ENCODE results near the gene ACY1. TPM values are rescaled to one million over a fixed set of nuclear protein-coding genes. Genes with fewer than 3 reads are reported as not detected.

ACY1 gene
- total RNA-seq, 1 donor from 2014 or later, result 95.8 TPM

DNA sequence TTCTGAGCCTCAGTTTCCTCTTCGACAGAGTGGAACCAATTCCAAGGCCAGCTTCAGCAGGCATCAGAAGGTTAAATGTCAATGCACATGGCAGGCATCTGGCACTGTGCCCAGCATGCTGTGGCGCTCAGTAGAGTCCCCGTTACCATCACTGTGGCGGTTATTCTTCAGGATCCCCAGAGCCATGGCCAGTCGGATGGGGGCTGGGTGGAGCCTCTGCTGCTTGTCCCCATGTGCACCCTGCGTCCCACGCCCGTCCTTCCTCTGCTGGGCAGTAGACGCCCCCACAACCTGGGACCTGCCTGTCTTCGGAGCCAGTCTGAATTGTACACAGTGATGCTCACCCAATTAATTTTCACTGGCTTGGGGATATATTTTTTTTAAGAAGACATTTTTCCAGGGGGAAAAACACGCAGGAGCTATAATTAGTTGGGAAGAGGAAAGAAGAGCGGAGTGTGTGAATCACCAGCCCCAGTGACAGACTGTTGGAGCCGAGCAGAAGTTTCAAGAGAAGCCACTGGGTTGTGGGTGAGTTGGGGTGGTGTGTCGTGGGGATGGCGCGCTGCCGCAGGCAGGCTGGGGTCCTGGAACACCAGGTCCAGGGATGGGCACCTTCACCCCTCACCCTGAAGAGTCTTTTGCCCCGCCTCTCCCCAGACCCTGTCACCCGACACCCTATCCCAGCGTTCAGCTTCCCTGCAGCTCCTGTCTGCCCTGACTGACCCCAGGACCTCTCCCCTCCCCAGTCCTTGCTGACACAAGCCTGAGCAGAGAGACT is 39.2 kb downstream of the ACY1 start:
- TF ChIP-seq, protein P1, sequence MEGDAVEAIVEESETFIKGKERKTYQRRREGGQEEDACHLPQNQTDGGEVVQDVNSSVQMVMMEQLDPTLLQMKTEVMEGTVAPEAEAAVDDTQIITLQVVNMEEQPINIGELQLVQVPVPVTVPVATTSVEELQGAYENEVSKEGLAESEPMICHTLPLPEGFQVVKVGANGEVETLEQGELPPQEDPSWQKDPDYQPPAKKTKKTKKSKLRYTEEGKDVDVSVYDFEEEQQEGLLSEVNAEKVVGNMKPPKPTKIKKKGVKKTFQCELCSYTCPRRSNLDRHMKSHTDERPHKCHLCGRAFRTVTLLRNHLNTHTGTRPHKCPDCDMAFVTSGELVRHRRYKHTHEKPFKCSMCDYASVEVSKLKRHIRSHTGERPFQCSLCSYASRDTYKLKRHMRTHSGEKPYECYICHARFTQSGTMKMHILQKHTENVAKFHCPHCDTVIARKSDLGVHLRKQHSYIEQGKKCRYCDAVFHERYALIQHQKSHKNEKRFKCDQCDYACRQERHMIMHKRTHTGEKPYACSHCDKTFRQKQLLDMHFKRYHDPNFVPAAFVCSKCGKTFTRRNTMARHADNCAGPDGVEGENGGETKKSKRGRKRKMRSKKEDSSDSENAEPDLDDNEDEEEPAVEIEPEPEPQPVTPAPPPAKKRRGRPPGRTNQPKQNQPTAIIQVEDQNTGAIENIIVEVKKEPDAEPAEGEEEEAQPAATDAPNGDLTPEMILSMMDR (conservative IDR thresholded peaks at IDR 0.05; ENCODE audit: low read depth, low read length), result no peak
- DNase-seq (ENCODE audit: low read depth), result no peak
- no peak overlapping the region for H3K4me3 ChIP-seq (ENCODE audit: low read depth, low read length)

DNA sequence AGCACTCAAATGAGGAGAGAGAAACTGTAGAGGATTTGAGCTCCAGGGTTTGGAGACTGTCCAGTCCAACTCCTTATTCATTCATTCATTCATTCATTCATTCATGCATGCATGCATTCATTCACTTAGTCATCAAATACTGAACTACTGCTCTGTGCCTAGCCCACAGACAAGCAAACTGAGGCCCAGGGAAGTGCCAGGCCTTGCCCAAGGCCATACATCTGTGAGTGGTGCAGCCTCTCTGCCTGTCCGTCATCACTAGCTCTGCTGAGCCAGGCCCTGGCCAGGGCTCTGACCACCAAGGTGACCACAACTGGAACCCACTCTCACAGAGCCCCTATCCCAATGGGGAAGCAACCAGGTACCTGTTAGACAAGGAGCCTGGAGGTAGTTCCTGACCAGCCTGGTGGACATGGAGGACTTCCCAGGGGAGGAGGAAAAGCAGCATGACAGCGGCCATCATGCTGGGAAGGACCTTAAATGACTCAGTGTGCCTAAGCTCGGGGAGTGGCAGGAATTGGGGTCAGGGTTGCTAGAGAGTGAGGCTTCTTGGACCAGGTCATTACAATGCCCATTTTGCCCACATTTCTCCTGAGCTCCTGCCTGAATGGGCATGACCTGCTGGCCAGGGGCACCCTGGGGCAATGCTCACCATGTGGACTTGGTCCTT is 39.9 kb downstream of the ACY1 start:
- no peak overlapping the region for H3K4me3 ChIP-seq (ENCODE audit: low read depth, low read length)
- TF ChIP-seq, protein P1 (conservative IDR thresholded peaks at IDR 0.05; ENCODE audit: low read depth, low read length), result no peak
- no peak for DNase-seq (ENCODE audit: low read depth)

DNA sequence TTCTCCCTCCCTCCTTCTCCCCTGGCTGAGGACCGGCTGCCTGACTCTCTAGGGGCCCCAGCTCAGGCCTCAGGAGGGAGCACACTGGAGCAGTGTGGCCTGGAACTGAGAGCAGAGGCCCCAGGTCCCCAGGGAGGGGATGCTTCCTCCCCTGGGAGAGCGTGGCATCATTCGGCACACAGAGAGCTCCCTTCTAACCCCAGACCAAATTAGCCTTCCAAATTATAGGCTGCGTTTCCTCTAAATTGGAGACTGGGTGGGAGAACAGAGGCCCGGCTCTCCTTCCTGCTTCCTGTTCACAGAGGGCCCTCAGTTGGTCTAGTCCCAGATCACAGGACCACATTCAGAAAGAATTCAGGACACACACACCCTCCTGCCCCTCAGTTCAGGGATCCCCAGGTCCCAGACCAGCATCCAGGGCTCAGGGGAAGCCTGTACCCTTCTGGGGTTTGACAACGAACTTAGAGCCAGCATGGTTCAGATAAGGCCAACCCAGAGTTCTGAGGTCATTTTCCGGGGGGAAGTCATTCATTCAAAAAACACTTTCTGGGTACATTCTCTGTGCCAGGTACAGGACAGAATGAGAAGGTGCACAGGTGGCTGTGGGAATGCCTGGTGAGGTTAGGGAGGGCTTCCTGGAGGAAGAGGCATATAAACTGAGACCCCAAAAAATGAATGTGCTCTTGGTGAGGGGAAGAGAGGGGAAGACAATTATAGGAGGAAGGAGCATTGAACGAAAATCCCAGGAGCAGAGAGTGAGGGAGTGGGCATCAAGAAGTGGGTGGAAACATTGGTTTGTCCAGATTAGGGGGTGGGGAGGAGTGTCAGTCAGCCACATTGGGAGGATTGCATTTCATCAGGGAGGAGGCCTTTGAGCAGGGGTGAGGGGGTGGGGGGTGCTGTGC is 40.8 kb downstream of the ACY1 start:
- DNase-seq (ENCODE audit: low read depth), result no peak
- H3K4me3 ChIP-seq (ENCODE audit: low read depth, low read length), result no peak overlapping the region
- TF ChIP-seq, protein P1 (conservative IDR thresholded peaks at IDR 0.05; ENCODE audit: low read depth, low read length), result no peak

DNA sequence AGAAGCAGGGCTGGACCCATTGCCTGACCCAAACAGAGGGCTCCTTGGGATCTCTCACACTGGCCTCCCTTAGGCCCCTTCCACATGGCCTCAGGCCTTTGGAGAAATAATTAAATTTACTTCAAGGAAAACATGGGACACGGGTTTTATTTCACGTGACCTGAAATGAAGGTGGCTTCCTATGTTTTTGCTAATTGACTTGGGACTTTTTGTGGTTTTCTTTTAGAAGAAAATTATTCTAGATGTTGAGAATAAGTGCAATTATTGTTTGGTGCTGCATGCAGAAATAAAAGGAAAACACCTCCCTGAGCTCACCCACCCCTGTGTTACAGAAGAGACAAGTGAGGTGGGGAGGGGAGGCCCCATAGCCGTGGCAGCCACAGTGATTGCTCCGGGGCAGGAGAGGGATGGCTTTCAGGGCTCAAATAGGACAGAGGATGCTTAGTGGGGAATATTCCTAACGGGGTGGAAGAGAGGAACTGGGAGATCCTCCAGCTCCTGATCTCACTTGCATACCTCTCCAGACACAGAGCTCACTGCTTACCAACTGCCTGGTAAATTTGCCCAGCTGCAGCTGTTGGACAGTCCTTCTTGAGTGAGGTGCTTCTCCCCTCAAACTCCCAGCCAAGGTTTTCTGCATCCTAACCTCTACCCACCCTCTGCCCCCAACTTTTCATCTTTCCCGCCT is 41.6 kb downstream of the ACY1 start:
- TF ChIP-seq, protein P1 (conservative IDR thresholded peaks at IDR 0.05; ENCODE audit: low read depth, low read length), result no peak
- no peak overlapping the region for H3K4me3 ChIP-seq (ENCODE audit: low read depth, low read length)
- DNase-seq (ENCODE audit: low read depth), result no peak

DNA sequence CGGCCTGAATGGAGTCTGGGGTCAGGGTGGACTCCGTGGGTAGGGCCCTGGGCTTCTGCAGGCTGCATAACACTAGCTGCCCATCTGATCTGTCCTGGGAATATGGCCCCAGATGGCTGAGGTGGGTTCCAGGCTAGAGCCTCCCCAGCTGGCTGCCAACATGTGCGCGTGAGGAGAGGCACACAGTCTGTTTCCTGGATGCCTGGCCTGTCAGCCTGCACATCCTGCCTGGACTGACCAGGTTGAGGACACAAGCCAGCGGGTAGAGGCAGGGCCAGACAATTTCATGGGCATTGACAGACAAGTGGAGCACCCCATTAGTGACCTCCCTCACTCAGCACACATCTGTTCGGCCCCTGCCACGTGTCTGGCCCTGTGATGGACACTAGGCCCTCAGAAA is 42.1 kb downstream of the ACY1 start:
- TF ChIP-seq, protein P1 (conservative IDR thresholded peaks at IDR 0.05; ENCODE audit: low read depth, low read length), result no peak
- no peak for DNase-seq (ENCODE audit: low read depth)
- H3K4me3 ChIP-seq (ENCODE audit: low read depth, low read length), result no peak overlapping the region

DNA sequence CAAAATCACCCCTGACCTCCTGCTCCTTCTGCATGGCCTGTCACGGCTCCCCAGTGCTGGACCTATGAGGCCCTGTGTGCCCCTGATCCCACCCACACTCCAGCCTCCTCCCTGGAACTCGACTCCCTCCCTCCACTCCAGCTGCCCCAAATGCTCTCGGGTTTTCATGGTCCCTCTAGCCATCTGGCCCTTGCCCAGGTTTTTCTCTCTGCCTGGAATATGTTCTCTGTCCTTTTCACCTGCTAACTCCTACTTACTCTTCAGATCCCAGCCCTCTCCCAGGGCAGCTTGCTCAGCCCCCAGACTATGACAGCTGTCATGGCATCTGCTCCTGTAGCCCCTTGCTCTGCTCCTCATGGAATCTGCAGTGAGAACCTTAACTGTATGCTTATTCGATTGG is 42.7 kb downstream of the ACY1 start:
- H3K4me3 ChIP-seq (ENCODE audit: low read depth, low read length), result no peak overlapping the region
- DNase-seq (ENCODE audit: low read depth), result no peak
- TF ChIP-seq, protein P1 (conservative IDR thresholded peaks at IDR 0.05; ENCODE audit: low read depth, low read length), result no peak
